SK-N-MC (cell line): ENCODE data around the gene EWSR1.

ENCODE experiments used
- DNase-seq: peaks from one replicate; pipeline ENCODE4 v3.0.0-alpha.2; 2011; ENCODE audit warnings: low read depth, low spot score
- H3K27ac ChIP-seq: fragments of 200-600 bp; sonication (generic); 2 replicates; pipeline ENCODE4 v1.5.1; 2016; ENCODE audit warnings: mixed run types
- H3K36me3 ChIP-seq: fragments of 200-600 bp; sonication (generic); 2 replicates; pipeline ENCODE4 v1.6.1; 2017; ENCODE audit warnings: antibody characterized with exemption, low read length, mixed read lengths; ENCODE audit not compliant: insufficient read depth
- H3K4me3 ChIP-seq: fragments of 200-600 bp; sonication (generic); 2 replicates; pipeline ENCODE4 v1.5.1; 2016
- H3K9ac ChIP-seq: fragments of 200-600 bp; sonication (generic); 2 replicates; pipeline ENCODE4 v1.8.0; 2017; ENCODE audit warnings: mixed run types, mixed read lengths; ENCODE audit not compliant: insufficient read length
- H3K9me3 ChIP-seq: fragments of 200-600 bp; sonication (generic); 2 replicates; pipeline ENCODE4 v1.6.1; 2017; ENCODE audit warnings: low read depth, mild to moderate bottlenecking, antibody characterized with exemption, low read length, moderate library complexity, mixed read lengths
- EZH2 ChIP-seq: fragments of 200-600 bp; sonication (generic); IDR thresholded peaks from one replicate; pipeline ENCODE4 v1.6.1; 2017; ENCODE audit warnings: antibody characterized with exemption
- FOXP2 ChIP-seq: optimal IDR thresholded peaks from 2 replicates; pipeline ENCODE3; 2011; ENCODE audit warnings: mild to moderate bottlenecking, moderate library complexity; ENCODE audit not compliant: insufficient read depth; ENCODE audit errors: extremely low read length, control extremely low read depth
- POLR2AphosphoS5 ChIP-seq: IDR thresholded peaks from 2 replicates; pipeline ENCODE4 v1.6.1; 2012; ENCODE audit warnings: mild to moderate bottlenecking, low read depth, low read length, borderline replicate concordance

EWSR1 gene

DNA sequence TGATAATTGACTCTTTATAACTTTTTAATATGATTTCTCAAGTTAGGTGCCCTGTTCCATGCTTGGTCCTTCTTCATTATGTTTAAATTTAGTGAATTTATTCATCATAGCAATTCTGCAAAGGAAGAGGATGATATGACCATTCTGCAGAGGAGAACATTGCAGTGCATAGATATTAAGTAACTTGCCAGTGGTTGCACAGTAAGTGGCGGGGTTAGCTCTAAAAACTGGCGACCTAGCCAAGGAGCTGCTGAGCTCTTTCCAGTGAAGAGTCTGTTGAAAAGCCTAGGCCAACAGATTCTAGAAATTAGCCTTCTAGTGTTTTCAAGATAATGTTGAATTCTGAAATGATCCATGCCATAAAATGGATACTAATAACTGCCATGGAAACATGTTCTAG is 4.6 kb downstream of the EWSR1 start:
- no peak overlapping the region for H3K9ac ChIP-seq
- TF ChIP-seq FOXP2 = no peak
- no peak for TF ChIP-seq POLR2AphosphoS5
- TF ChIP-seq EZH2 = no peak
- peak overlapping the region; percentile 1; the same call in 1 of the 2 replicates for H3K4me3 ChIP-seq
- H3K27ac ChIP-seq = peak overlapping the region; percentile 22
- peaks cover 87% of the 10 kb centered on the region for H3K36me3 ChIP-seq
- H3K9me3 ChIP-seq = no peaks in the 10 kb centered on the region
- no peak for DNase-seq

DNA sequence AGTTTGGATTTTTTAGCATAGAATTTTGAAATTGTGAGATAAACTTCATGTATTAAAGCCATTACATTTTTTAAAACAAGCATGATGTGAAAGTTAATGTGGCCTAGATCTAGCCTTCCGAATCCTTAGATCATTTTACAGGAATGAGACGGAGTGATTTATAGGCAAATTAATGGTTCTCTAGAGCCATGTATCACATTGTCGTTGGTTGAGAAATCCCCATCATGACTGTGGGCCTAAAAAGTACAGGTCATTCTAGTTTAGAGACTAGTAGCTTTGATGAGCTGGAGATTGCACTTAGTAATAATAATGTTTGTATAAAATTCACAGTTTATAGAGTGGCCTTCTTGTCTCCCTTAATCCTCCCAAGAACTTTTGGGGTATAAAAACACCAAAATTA is 7.1 kb downstream of the EWSR1 start:
- Histone ChIP-seq H3K36me3 (peaks cover 100% of the 10 kb centered on the region), H3K9ac (peak overlapping the region; percentile 25), H3K4me3 (peak overlapping the region; percentile 19), H3K27ac (peak overlapping the region; percentile 80), H3K9me3 (no peaks in the 10 kb centered on the region)
- no peak for TF ChIP-seq POLR2AphosphoS5
- no peak for TF ChIP-seq FOXP2
- TF ChIP-seq EZH2 = no peak
- no peak for DNase-seq

DNA sequence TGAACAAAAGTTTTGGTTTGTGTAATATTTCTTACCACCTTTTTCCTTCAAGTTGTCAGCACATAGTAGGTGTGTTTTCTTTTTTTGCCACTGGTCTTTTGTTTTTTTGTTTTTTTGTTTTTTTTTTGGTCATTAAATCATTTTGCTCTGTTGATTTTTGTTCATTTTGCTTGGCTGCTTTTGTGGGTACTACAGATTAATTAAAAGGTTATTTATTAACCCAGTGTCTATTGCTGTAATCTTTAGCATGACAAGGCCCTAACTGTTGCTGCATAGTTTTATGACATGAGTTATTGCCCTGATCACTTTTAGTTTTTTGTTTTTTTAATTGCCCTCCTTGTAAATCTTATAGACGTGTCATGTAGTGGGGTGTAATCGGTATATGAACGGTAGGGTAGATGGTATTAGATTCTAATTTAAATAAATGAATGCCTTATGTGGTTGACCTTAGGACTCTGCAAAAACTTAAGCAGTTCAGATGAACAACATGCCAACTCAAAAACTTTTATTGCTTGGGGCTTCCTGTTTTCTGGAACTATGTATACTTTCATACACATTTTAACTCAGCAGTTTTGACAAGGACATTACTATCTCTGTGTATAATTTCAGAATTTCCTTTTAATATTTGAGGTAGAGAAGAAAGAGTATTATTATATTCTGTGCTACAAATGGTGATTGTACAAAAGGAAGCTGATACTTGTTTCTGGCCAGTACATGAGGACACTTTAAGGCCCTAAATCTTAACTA is 7.9 kb downstream of the EWSR1 start:
- peak overlapping the region; percentile 25 for H3K9ac ChIP-seq
- DNase-seq = no peak
- H3K9me3 ChIP-seq = no peaks in the 10 kb centered on the region
- H3K27ac ChIP-seq = peak overlapping the region; percentile 80
- peaks cover 99% of the 10 kb centered on the region for H3K36me3 ChIP-seq
- no peak for TF ChIP-seq FOXP2
- H3K4me3 ChIP-seq = peak overlapping the region; percentile 19

DNA sequence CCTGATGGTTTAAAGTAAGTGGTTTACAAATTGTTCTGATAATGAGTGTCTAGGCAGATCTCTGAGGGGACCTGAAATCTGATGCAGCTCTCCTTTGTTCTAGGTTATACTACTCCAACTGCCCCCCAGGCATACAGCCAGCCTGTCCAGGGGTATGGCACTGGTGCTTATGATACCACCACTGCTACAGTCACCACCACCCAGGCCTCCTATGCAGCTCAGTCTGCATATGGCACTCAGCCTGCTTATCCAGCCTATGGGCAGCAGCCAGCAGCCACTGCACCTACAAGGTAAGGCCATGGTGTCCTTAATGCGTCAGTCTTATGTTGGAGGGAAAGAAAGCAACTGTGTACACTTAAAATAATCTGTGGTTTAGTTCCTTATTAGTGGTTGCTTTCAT is 9.9 kb downstream of the EWSR1 start:
- no peak for DNase-seq
- H3K9ac ChIP-seq = no peak overlapping the region
- peak overlapping the region; percentile 34; the same call in 1 of the 2 replicates for H3K27ac ChIP-seq
- TF ChIP-seq FOXP2 = no peak
- TF ChIP-seq POLR2AphosphoS5 = no peak
- no peak for TF ChIP-seq EZH2
- no peaks in the 10 kb centered on the region for H3K9me3 ChIP-seq
- H3K36me3 ChIP-seq = peaks cover 99% of the 10 kb centered on the region
- H3K4me3 ChIP-seq = no peak overlapping the region

DNA sequence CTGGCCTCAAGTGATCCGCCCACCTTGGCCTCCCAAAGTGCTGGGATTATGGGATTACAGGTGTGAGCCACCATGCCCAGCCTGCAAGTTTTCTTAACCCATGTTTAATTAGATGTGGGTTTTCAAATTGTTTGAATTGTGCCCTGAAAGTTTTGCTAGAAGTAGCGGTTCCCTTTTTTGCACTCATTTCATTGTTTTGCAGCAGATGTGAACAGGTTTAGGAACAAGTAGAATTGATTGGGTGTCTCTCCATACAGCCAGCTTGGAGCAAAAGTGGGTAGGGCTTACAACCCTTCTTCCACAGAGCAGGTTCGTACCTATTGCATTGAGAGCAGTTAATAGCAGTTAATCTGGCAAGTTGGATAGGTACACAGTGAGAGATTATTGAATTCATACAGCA is 16.1 kb downstream of the EWSR1 start:
- no peak for TF ChIP-seq POLR2AphosphoS5
- TF ChIP-seq FOXP2 = no peak
- TF ChIP-seq EZH2 = no peak
- Histone ChIP-seq H3K9ac (no peak overlapping the region), H3K4me3 (no peak overlapping the region), H3K36me3 (peaks cover 99% of the 10 kb centered on the region), H3K9me3 (no peaks in the 10 kb centered on the region), H3K27ac (no peak overlapping the region)
- no peak for DNase-seq

DNA sequence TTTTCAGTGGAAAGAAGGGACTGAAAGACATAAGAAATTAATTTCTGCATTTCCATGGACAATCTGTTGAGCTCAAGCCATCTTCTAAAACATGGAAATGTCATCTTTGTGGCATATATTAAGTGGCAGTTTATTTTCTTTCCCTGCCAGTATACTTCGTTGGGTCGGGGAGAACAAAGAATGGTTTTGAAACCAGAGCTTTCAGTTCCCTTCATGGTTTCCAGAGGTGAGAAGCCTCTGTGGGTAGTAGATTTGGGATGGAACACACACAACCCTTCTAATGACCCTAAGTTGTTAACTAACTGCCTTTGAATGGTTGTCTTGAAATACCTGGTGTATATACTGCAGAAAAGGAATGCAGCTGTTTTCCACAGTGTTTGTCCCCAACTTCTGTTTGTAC is 20.8 kb downstream of the EWSR1 start:
- Histone ChIP-seq H3K27ac (no peak overlapping the region), H3K9me3 (no peaks in the 10 kb centered on the region), H3K4me3 (no peak overlapping the region), H3K36me3 (peaks cover 98% of the 10 kb centered on the region), H3K9ac (no peak overlapping the region)
- TF ChIP-seq EZH2 (no peak), FOXP2 (no peak), POLR2AphosphoS5 (no peak)
- DNase-seq = no peak

DNA sequence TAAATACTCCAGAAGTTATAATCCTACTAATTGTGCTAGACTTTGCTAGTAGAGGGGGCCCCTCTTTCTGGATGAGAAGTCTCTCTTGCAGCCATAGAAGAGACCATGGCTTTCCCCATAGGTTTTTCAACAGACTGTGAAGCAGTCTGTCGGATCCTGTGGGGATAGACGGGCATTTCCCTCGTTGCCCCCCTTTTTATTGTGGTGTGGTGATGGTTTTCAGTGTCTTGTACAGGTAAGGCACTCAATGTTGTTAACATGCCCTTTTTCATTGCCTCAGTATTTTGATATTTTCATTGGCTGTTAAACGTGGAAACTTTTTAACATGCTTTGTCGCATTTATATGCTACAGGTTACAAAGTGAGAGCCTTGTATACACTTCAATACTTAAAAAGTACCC is 22.0 kb downstream of the EWSR1 start:
- Histone ChIP-seq H3K36me3 (peaks cover 97% of the 10 kb centered on the region), H3K9ac (no peak overlapping the region), H3K27ac (no peak overlapping the region), H3K9me3 (no peaks in the 10 kb centered on the region), H3K4me3 (no peak overlapping the region)
- DNase-seq = no peak
- TF ChIP-seq FOXP2 (no peak), EZH2 (no peak), POLR2AphosphoS5 (no peak)

DNA sequence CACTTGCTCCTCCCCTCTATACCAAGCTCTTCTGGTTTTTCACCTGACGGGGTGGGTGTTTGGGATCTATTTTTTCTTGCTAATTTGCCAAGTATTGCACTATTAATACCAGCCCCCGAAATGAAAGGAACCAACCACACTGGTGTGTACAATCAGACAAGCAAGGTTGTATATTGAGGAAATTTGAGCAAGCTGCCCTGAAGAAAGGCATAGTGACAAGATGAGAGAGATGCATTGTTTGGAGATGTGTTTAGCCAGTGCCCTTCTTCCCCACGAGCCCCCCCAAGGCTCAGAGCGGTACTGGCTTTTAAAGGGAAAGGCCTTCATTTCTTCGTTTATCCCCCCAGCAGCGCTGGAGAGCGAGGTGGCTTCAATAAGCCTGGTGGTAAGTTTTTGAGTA is 23.1 kb downstream of the EWSR1 start:
- H3K27ac ChIP-seq = no peak overlapping the region
- H3K9ac ChIP-seq = no peak overlapping the region
- TF ChIP-seq FOXP2 (no peak), POLR2AphosphoS5 (no peak), EZH2 (no peak)
- H3K36me3 ChIP-seq = peaks cover 97% of the 10 kb centered on the region
- DNase-seq = no peak
- H3K4me3 ChIP-seq = no peak overlapping the region
- no peaks in the 10 kb centered on the region for H3K9me3 ChIP-seq

DNA sequence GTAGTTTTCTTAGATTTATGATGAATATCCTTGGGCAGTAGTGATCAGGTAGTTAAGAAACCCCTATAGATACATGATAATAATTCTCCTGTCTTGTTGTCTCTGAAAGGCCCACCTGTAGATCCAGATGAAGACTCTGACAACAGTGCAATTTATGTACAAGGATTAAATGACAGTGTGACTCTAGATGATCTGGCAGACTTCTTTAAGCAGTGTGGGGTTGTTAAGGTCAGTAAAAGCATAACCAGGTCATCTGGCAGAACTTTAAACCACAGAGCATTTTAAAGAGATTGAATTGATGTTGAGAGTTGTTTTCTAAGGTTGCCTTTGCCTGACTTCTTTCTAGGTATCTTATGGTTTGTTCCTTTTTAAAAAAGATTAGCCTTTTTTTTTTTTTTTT is 24.3 kb downstream of the EWSR1 start:
- H3K36me3 ChIP-seq = peaks cover 97% of the 10 kb centered on the region
- TF ChIP-seq POLR2AphosphoS5 (no peak), FOXP2 (no peak), EZH2 (no peak)
- no peak for DNase-seq
- H3K9ac ChIP-seq = no peak overlapping the region
- no peak overlapping the region for H3K27ac ChIP-seq
- H3K9me3 ChIP-seq = no peaks in the 10 kb centered on the region
- no peak overlapping the region for H3K4me3 ChIP-seq
